Activated naive CD4-positive, alpha-beta T cell treated with Interleukin-2 at 50 U/mL for 16 hours (primary cell): ENCODE data around the gene AMZ1.
"Not testable (repeated sequence)": the region's sequence is repeated elsewhere in the genome, so short reads cannot be mapped to it uniquely, and the experiment has no call there.

Source experiments
- DNase-seq: peaks from one replicate; pipeline ENCODE4 v3.0.0-alpha.2; 2020

Gene AMZ1

GRCh38 chr7:2729893-2730716 lies 42.1 kb downstream of the AMZ1 start:
- no peak for DNase-seq

GRCh38 chr7:2730846-2731770 lies 43.1 kb downstream of the AMZ1 start:
- DNase-seq, result no peak

DNA sequence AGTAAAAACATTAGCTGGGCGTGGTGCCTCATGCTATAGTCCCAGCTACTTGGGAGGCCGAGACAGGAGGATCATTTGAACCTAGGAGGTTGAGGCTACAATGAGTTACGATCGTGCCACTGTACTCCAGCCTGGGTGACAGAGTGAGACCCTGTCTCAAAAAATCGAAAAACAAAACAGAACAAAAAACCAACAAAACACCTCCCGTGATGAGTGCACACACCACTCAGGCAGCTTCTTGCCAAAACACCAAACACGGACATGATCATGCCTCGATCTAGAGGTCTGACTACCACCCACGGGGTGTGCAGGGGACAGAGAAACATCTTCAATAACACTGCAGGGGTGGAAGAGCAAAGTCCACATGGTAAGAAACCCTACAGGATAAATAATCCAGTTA lies 44.4 kb downstream of the AMZ1 start:
- DNase-seq, result no peak

DNA sequence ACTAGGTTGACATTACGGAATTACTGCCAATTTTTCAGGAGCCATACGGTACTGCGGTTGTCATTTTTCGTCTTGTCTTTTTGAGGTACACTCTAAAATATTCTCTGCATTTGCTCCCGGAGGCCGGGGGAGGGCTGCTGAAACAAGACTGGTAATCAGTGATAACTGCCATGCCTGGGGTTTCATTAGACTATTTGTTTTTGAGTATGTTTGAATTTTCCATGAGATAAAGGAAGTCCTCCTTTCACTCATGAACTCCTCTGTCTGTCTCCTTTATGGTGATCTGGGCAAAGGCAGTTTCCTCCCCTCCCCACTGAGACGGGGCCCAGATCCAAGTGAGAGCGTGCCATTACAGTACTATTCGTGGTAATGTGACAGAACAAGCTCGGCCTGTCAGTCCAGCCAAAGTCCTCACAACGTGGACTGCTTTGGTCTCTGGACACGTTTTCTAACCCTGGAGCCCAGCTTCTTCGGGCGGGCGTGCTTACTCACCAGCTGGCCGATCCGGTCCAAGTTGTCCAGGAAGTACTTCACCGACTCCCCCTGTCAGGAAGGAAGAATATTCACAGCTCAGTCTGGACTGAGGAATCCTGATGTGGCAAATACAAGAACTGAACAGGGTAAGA lies 45.1 kb downstream of the AMZ1 start:
- DNase-seq, result no peak

DNA sequence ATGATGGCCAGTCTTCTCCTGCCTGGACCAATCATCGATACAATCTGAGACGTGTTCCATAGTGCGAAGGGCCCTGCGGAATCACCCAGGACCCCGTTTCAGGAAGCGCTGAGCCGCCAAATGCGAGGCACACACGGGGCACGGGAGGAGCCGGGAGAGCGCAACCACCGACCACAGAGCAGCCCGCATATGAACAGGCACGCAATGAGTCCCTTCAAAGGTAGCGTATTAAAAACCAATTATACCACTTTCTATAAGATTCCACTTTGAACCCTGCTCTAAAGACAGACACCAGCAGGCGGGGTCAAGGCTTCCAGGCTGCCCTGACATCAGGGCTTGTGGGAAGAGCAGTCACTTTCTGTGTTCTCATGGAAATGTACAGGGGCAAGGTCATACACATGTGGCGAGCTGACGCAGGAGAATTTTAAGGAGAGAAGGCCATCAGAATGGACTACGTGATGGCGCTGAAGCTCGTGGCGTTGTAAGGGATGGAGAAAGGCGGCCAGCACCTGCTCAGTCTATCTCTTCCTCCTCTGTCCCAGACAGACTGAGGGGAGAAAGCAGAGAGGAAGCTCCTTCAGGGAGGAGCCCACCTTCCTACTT lies 46.2 kb downstream of the AMZ1 start:
- DNase-seq, result no peak

GRCh38 chr7:2734751-2735571 lies 47.0 kb downstream of the AMZ1 start:
- DNase-seq, result no peak

- no peak for DNase-seq
Measured at GRCh38 chr7:2735744-2736143, 47.7 kb downstream of the AMZ1 start.

DNA sequence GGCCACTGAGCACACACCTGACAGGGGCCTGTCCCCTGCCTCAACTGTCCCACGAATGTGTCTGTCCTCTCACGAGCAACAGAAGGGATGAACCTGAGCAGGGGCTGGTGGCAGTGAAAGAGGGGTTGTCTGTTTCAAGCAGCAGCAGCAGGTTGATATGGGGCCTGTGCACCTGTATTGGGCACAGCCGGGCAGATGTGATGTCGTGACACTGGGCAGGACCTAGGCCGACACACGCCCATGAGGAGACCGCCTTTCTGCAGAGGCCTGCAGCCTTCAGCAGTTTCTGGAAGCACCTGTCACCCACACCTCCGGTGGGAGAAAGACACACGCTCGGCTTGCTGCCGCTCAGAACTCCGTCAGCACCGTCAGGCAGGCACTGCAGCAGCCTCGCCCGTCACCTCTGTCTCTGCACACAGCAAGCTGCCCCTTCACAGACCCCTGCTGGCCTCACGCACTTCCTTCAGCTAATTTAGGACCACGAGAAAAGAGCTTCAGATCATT lies 48.5 kb downstream of the AMZ1 start:
- DNase-seq, result no peak

DNA sequence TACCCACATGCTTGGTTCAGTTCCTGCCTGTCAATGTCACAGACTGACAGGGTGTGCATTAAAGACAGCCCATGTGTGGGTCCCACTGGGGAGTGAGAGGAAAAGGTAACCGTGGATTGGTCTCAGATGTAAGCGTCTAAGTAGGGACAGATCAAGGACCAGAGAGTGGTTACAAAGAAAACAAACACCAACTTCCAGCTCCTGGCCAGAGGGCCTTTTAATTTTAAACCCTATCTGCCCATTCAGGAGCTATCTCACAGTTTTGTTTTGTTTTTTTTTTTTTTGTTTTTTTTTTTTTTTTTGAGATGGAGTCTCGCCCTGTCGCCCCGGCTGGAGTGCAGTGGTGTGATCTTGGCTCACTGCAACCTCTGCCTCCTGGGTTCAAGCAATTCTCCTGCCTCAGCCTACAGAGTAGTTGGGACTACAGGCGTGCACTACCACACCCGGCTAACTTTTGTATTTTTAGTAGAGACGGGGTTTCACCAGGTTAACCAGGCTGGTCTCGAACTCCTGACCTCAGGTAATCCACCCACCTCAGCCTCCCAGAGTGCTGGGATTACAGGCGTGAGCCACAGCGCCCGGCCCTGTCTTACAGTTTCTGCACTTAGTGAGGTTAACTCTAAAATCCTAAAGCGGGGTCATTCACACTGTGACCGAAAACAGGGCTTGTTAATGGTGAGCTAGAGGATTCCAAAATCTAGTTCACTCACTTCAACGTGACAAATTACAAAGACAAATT lies 49.2 kb downstream of the AMZ1 start:
- not testable (repeated sequence) for DNase-seq

DNA sequence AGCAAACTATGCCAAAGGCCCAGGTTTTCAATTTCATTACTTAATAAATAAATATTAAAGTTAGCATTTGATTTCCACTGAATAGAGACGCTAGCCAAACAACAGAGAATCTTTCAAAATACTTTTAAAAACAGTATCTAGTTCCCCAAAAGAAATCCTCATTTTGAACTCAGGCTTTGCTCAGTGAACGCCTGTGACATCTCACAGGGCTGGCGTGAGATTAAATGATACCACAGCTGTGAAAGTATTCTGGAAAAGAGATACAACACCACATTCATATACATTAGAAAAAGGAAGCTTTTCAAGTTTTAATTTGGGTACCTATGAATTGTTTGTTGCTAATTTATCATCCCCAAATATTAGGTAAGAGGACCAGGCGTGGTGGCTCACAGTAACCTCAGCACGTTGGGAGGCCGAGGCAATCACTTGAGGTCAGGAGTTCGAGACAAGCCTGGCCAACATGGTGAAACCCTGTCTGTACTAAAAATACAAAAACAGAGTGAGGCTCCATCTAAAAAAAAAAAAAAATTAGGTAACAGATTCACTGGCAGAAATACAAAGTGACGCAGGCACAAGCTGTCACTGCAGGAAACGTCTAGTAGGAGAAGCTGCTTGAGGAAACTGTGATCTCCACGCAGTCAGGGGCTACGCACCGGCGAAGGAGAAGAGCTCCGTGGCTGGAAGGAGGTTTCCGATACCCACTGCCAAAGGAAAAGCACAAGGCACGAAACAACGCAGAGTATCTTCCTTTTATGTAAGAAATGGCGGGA lies 50.0 kb downstream of the AMZ1 start:
- DNase-seq, result no peak

GRCh38 chr7:2738766-2739549 lies 51.0 kb downstream of the AMZ1 start:
- DNase-seq, result no peak

- DNase-seq, result not testable (repeated sequence)
Measured at GRCh38 chr7:2743523-2744185, 55.7 kb downstream of the AMZ1 start.

DNA sequence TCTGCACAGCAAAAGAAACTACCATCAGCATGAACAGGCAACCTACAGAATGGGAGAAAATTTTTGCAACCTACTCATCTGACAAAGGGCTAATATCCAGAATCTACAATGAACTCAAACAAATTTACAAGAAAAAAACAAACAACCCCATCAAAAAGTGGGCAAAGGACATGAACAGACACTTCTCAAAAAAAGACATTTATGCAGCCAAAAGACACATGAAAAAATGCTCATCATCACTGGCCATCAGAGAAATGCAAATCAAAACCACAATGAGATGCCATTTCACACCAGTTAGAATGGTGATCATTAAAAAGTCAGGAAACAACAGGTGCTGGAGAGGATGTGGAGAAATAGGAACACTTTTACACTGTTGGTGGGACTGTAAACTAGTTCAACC lies 60.7 kb downstream of the AMZ1 start:
- DNase-seq, result not testable (repeated sequence)

DNA sequence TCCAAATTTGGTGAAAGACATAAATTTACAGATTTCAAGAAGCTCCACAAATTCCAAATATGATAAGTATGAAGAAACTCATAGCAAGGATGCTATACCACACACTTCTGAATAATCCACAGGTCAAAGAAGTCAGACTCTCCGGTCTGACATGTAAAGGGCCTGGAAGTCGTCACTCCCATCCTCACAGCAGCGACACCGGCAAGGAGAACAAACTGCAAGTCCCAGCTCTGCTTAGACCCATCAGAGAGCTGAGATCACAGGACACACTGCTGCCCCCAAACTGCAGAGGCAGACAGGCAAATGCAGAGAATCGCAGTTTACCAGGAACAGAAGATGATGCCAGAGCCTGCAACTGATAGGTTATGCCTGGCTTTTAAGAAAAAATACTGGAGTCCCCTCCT lies 62.0 kb downstream of the AMZ1 start:
- DNase-seq, result no peak

DNA sequence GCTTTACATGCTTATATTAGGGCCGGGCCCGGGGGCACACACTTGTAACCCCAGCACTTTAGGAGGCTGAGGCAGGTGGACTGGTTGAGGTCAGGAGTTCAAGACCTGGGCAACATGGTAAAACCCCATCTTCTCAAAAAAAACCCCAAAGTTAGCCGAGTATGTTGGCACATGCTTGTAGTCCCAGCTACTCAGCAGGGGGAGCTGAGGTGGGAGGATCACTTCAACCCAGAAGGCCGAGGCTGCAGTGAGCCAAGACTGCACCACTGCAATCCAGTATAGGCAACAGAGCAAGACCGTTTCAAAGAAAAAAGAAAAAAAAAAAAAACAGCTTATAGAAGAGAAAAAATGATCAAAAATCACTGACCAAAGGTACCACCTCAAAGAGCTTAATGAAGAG lies 63.1 kb downstream of the AMZ1 start:
- DNase-seq, result no peak

DNA sequence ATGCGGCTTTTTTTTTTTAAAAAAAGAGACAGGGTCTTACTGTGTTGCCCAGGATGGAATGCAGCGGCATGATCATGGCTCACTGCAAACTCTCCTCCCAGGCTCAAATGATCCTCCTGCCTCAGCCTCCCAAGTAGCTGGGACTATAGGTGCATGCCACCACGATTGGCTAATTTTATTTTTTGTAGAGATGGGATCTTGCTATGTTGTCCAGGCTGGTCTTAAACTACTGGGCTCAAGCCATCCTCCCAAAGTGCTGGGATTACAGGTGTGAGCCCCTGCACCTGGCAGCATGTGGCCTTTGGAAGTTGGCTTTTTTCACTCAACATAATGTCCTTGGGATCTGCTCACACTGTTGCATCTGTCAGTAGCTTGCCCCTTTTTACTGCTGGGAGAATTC lies 65.1 kb downstream of the AMZ1 start:
- DNase-seq, result no peak

DNA sequence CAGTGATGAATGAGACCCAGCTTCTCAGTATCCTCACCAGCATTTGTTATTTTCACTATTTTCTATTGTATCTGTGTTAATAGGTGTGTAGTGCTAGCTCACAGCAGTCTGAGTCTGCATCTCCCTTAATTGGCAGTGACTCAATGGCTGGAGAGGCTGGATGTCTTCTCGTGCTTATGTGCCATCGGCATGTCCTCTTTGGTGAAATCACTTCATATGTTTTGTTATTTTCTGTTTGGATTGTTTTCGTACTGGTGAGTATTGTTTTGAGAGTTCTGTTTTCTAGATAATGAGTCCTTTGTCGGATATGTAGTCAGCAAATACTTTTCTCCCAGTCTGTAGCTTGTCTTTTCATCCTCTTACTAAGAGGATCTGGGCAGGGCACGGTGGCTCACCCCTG lies 66.1 kb downstream of the AMZ1 start:
- DNase-seq, result no peak

DNA sequence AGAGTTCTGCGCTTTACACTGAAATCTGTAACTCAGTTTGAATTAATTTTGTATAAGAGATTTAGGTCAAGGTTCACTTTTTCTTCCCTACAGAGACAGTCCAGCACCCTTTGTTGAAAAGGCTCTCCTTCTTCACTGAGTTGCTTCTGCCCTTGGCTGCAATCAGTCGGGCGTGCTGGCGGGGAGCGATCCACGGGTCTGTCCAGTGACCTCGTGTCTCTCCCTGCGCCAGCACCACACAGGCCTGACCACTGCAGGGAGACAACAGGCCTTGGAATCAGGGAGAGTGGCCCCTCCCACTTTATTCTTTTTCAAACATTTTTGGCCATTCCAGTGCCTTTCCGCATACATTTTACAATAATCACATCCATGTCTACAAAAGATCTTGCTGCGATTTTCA lies 66.9 kb downstream of the AMZ1 start:
- no peak for DNase-seq

DNA sequence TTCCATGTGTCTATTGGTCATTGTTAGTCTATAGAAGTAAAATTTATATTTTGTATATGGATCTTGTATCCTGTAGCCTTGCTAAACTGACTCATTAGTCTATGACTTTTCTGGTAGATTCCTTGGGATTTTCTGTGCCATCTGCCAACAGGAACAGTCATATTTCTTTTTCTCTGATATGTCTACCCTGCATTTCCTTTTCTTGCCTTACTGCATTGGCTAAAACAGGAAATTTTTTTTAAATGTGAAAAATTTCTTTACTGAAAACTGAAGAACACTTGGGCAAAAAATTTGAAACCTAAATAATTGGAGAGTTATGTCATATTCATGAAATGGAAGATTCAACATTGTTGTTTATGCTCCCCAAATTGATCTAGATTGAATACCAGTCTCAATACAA lies 67.5 kb downstream of the AMZ1 start:
- no peak for DNase-seq
